ENCODE measurements around the gene CCDC88B.

The CCDC88B gene

GRCh38 chr11:64403106-64403505, 63.1 kb downstream of the CCDC88B start:
- Histone ChIP-seq H3K27ac (ENCODE audit: low read length) (no peak overlapping the region), H3K36me3 (replicated peaks; ENCODE audit: low read depth, low read length) (no peaks in the 10 kb centered on the region), H3K4me1 (ENCODE audit: low read length) (no peaks in the 10 kb centered on the region), H2AFZ (ENCODE audit: low read depth, low read length) (no peak overlapping the region), H3K9me3 (ENCODE audit: insufficient read depth, low read length) (no peaks in the 10 kb centered on the region), H3K4me2 (ENCODE audit: low read length) (no peak overlapping the region), H3K27me3 (ENCODE audit: low read depth, low read length) (peaks cover 24% of the 10 kb centered on the region; the same call in 1 of the 2 replicates), H4K20me1 (ENCODE audit: insufficient read depth, low read length) (no peaks in the 10 kb centered on the region), H3K4me3 (ENCODE audit: low read length) (no peak overlapping the region), H3K79me2 (ENCODE audit: low read length) (no peaks in the 10 kb centered on the region), H3K9ac (ENCODE audit: low read length) (no peak overlapping the region)
- TF ChIP-seq CTCF (IDR thresholded peaks at IDR 0.05; ENCODE audit: low read depth, low read length) (no peak), EZH2phosphoT487 (IDR thresholded peaks at IDR 0.05; ENCODE audit: low read depth) (no peak)

- H3K9me3 ChIP-seq (ENCODE audit: insufficient read depth, low read length): no peaks in the 10 kb centered on the region
- no peaks in the 10 kb centered on the region for H3K36me3 ChIP-seq (replicated peaks; ENCODE audit: low read depth, low read length)
- no peak overlapping the region for H3K27ac ChIP-seq (ENCODE audit: low read length)
- no peak overlapping the region for H3K4me2 ChIP-seq (ENCODE audit: low read length)
- no peak overlapping the region for H2AFZ ChIP-seq (ENCODE audit: low read depth, low read length)
- no peaks in the 10 kb centered on the region for H3K79me2 ChIP-seq (ENCODE audit: low read length)
- TF ChIP-seq EZH2phosphoT487 (IDR thresholded peaks at IDR 0.05; ENCODE audit: low read depth): no peak
- TF ChIP-seq CTCF (IDR thresholded peaks at IDR 0.05; ENCODE audit: low read depth, low read length): no peak
- H3K4me3 ChIP-seq (ENCODE audit: low read length): no peak overlapping the region
- no peaks in the 10 kb centered on the region for H3K4me1 ChIP-seq (ENCODE audit: low read length)
- H3K27me3 ChIP-seq (ENCODE audit: low read depth, low read length): peaks cover 20% of the 10 kb centered on the region; the same call in 1 of the 2 replicates
- H3K9ac ChIP-seq (ENCODE audit: low read length): no peak overlapping the region
- no peaks in the 10 kb centered on the region for H4K20me1 ChIP-seq (ENCODE audit: insufficient read depth, low read length)
These were observed 66.4 kb downstream of the CCDC88B start for GRCh38 chr11:64406221-64406946.

All from OCI-LY3 (cell line).